NCI-H345 treated with DMSO at 0.1 percent for 48 hours (cell line): ENCODE data around the gene FAM81A.
A peak's percentile ranks its signal among the peaks of the same experiment; 100 is the strongest.
"Not testable (repeated sequence)": the region's sequence is repeated elsewhere in the genome, so short reads cannot be mapped to it uniquely, and the experiment has no call there.

Experiments used
- DNase-seq: peaks from one replicate; lab custom pipeline; 2025; ENCODE audit not compliant: unreplicated experiment; lab: John Stamatoyannopoulos, UW

The FAM81A gene

GRCh38 chr15:59484399-59484798 lies 46.4 kb downstream of the FAM81A start:
- DNase-seq = no peak

GRCh38 chr15:59485036-59485435 lies 47.0 kb downstream of the FAM81A start:
- no peak for DNase-seq

DNA sequence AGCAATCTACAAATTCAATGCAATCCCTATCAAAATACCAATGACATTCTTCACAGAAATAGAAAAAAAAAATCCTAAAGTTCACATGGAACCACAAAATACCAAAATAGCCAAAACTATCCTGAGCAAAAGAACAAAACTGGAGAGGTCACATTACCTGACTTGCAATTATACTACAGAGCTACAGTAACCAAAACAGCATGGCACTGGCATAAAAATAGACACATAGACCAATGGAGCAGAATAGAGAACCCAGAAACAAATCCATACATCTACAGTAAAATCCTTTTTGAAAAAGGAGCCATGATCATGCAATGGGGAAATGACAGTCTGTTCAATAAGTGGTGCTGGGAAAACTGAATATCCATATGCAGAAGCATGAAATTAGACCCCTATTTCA lies 51.5 kb downstream of the FAM81A start:
- not testable (repeated sequence) for DNase-seq

- DNase-seq = peak; percentile 37
These were observed 53.1 kb downstream of the FAM81A start for GRCh38 chr15:59491062-59491461.

DNA sequence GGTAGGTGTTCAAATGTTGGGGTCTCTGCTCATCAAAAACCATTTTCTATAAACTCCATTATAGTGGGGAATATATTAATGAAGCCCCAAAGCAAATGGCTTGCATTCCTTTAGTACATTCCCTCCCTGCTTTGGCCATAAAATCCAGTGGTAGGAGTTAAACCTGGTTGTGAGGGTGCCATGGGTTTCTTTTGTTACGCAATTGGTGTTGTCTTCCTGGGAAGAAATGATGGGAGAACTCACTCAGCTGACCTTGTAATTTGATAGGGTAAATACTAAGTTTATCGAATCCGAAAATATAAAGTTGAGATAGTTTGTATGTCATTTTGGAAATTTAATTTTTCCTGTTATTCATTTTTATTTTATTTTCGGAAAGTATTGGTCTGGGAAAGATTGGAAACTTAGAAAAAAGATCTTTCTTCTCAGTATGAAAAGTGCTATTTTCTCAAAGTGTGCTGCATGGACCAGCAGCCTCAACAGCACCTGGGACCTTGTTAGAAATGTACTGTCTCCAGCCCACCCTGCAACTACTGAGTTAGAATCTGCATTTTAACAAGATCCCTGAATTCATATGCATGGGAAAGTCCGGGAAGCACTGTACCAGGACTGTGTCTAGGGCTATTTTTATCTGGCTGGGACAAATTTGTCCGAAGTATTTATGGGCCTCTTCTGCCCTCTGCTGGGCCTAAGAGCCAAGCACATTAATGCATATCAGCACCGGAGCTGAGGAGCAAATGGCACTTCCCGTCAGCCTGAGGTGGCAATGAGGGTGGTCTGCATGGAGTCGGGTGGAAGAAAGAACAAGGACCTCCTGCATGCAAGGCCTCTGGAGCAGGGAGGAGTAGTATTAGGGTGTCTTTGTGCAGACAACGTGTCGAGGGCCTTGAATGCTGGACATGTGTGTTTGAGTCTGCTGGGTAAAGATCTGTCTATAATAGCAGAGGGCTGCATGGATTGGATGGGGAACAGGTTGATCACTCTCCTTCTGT lies 54.7 kb downstream of the FAM81A start:
- DNase-seq = peak; percentile 29

DNA sequence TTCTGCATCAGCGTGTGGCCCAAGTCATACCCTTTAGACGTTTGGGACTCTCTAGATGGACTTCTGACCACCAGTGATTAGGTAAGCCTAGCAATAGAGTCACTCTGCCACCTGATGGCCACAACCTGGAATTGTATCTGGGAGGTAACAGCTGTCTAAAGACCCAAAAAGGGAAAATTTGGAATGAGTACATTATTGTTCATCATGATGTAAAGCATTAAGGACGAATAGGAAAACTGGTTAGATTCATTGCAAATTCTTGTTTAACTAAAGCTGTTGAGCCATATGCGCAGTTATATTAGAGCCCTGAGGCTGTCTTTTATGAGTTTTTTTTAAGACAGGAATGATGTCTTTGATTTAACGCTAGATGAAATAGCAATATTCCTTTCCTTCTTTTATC lies 63.6 kb downstream of the FAM81A start:
- DNase-seq = no peak

- no peak for DNase-seq
These were observed 77.2 kb downstream of the FAM81A start for GRCh38 chr15:59515190-59515589.

DNA sequence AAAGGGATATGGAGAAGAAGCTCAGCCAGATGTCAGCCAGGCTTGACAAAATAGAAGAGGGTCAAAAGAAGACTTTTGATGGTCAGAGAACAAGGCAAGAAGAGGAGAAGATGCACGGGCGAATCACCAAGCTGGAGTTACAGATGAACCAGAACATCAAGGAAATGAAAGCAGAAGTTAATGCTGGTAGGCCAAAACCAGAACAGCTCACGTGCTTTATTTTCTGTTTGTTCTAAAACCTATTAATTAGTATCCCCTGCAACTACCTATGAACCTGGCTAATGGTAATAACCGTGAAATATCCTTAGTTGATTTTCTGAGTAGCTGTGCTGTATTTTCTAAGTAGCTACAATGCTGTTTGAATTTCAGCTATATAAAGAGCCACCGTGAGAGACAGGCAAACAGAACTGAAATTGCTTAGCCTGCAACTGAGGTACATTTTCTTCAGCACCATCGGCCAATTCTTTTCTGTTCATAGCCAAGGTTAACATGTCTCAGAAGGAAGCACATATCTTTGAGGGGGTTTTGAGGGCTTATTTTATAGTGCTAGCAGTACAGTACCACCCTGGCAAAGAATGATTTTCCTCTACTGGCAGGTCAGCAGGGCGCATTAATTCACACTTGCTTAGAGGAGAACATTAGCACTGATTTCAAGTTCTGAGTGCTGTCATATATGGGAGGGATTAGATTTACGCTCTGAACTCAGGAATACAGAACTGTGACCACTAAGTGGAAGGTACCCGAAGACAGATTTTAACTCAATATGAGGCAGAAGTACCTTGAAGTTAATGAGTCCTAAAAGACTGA lies 78.9 kb downstream of the FAM81A start:
- no peak for DNase-seq

GRCh38 chr15:59519329-59519728 lies 81.3 kb downstream of the FAM81A start:
- no peak for DNase-seq

DNA sequence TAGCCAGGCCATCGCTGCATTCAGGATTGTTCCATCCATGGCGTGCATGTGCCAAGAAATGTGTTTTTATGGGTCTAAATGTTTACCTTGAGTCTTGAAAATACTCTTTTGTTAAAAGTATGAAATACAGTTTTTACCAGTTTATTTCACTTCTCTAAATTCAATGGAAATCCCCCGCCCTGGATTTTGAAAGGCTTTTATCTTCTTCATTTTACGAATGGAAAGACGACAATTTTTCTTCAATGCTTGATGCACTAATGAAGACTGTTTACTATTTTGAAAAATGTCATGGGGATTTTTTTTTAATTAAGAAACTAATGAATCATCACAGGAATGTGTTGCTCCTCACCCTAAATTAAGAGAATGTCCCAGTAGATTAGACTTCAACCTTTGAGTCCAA lies 83.5 kb downstream of the FAM81A start:
- DNase-seq = no peak

DNA sequence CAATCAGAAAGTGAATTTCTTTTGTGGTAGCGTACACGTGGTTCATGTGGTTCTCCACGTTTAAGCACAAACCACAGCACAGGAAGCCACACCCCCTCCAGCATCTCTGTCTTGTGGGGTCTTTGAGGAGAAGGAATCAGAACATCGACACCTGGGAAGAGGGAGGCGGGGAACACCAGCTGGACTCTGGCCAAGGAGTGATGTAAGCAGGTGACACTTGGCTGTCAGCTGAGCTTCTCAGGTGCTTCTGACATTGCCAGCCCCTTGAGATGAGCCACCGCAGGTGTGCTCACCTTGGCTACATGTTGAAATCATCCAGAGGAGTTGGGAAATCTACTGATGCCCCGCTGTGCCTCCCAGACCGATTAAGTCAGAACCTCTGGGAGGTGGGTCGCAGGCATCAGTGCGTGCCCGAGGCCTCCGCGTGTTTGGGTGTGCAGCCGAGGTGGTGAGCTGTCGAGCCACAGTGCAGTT lies 85.0 kb downstream of the FAM81A start:
- DNase-seq = peak; percentile 38

DNA sequence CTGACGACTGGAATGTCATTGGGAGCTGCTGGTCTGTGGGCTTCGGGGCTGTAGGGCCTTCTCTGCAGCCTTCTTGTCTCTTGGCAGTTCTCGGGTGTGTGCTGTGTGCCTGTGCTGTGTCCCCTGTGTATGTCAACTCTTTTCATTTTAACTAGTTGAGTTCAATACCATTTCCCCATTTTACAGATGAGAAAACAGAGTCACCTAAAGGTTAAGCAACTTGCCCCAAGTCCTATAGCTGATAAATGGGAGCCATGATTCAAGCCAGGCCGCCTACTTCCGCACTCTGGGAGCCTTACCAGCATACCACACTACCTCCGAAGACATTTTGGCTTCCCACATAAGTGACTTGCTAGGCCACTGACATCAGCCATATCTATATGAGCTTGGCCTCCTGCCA lies 85.7 kb downstream of the FAM81A start:
- DNase-seq = no peak

GRCh38 chr15:59524331-59524731 lies 86.3 kb downstream of the FAM81A start:
- no peak for DNase-seq

GRCh38 chr15:59526466-59526865 lies 88.5 kb downstream of the FAM81A start:
- not testable (repeated sequence) for DNase-seq

DNA sequence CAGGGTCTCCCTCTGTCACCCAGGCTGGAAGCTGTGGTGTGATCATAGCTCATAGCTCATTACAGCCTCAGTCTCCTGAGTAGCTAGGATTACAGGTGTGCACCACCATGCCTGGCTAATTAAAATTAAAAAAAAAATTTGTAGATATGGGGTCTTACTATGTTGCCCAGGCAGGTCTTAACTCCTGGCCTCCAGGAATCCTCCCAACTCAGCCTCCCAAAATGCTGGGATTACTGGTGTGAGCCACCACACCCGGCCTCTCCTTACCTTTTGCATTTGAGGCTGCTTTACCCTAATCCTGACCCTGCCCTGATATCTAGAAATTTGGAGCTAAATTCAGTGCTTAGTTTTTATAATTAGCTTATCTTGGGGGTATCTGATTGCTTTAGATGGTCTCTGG lies 90.4 kb downstream of the FAM81A start:
- no peak for DNase-seq

- peak; percentile 43 for DNase-seq
These were observed 91.0 kb downstream of the FAM81A start for GRCh38 chr15:59528961-59529402.

DNA sequence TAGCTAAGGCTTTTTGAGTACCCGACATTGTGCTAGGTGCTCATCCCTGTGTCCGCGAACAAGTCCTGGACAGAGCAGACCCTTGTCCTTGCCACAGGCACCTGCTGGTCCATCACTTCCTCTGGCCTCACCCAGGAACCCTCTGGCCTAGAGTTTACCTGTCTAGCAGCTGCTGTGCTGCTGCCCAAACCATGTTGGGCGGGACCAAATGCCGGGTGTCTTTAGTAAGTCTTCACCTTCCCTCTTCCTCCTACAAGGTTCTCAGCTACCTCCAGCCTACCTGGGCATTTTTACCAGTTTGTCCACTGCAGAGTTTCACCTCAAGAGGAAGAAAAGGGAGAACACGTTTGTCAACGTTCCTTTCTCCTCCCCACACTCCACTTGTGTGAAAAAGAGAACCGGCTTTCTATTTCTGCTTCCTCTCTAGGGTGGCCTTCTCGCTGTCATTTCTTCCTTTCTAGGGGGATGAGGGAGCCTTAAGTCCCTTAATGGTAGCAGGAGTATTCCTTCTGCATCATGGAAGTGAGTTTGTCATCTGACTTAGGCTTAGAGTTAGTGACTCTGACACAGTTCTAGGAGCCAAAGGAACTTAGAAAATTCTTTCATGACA lies 93.2 kb downstream of the FAM81A start:
- DNase-seq = no peak

GRCh38 chr15:59532770-59533379 lies 94.9 kb downstream of the FAM81A start:
- DNase-seq = peak; percentile 19

DNA sequence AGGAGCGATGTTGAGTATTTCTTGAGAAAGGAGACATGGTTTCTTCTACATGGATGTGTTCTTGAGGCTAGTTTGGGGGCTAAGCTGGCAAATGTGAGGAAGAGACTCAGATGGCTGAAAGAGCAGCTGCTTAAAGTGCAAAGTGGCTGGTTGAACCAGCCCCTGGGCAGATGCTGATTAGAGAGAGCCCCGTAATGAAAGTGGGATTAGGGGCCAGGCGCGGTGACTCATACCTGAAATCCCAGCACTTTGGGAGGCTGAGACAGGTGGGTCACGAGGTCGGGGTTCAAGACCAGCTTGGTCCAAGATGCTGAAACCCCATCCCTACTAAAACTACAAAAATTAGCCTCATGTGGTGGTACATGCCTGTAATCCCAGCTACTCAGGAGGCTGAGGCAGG lies 98.6 kb downstream of the FAM81A start:
- DNase-seq = no peak

DNA sequence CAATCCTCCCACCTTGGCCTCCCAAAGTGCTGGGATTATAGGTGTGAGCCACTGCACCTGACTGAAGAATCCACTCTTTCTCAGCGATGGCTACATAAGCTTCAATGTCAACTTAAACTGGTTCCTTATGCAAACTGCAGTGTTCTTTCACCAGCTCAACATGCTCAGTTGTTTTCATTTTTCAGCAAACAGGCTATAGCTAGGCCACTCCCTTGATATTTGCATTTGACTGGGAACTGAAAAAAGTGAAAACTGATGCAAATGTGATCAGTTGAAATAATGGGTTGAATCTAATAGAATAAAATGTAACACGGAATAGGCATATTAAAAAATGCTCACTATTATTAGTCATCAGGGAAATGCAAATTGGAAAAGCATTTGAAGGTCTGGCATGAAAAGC lies 99.4 kb downstream of the FAM81A start:
- DNase-seq = no peak

DNA sequence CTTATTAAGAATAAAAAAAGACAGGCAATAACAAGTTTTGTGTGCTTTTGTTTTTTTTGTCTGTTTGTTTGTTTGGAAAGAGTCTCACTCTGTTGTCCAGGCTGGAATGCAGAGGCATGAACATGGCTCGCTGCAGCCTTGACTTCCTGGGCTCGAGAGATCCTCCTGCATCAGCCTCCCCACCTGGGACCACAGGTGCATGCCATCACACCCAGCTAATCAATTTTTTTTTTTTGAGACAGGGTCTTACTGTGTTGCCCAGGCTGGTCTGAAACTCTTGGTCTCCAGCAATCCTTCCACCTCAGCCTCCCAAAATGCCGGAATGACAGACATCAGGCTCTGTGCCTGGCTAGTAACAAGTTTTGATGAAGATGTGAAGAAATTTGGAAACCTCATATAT lies 100.5 kb downstream of the FAM81A start:
- DNase-seq = no peak
